Raji (cell line): ENCODE results near the gene STK24.

Experiments used
- POLR2A ChIP-seq: IDR thresholded peaks from 2 replicates; pipeline ENCODE4 v1.6.1; 2011; ENCODE audit warnings: low read depth, low read length, control low read depth; ENCODE audit not compliant: insufficient read depth

STK24 gene

DNA sequence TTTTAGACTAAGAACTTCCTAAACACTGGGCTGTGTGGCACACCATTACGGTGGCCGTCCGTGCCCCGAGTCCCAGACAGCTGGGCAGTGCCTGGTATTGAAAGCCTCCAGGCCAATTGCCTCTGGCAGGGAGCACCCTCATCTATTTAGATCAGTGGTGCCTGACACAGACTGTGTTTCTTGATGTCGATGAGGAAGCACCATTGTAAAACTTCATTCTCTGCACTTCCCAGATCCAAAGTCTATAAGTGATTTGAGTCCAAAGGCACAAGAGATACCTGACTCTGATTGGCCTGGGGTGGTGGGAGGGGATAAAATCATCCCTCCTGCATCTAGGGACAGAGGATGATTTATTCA is 8.5 kb upstream of the STK24 start:
- no peak for TF ChIP-seq POLR2A

DNA sequence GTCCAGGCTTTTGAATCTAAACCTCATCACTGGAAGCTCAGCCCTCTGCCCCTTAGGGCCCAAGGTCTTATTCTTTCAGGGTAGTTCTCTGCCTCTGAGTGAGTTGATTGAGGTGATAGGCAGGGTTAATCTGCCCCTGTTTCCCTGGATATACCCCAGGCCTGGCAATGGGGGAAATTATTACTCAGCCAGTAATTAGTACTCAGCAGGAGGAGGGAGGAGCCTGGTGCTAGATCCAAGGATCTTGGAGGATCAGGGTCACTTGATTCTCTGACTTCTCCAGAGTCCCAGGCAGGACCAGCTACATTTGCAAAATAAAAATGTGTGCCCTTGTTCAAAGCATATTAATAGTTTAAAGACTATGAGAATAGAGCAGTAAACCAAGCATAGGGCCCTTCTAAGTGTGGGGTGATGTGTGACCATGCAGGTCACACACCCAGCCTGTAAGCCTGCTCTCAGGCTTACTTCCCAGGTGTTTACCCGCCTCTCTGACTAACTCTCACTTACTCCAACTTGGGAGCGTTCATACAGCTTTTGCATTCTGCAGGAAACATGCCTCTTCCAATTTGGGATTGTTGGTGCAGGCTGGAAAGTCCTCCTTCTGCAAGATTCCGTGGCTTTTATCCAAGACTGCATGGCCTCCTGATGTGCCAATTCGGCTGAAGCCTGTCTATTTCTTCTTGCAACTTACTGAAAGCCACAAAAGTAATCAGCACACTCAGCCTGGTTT is 7.9 kb upstream of the STK24 start:
- no peak for TF ChIP-seq POLR2A

DNA sequence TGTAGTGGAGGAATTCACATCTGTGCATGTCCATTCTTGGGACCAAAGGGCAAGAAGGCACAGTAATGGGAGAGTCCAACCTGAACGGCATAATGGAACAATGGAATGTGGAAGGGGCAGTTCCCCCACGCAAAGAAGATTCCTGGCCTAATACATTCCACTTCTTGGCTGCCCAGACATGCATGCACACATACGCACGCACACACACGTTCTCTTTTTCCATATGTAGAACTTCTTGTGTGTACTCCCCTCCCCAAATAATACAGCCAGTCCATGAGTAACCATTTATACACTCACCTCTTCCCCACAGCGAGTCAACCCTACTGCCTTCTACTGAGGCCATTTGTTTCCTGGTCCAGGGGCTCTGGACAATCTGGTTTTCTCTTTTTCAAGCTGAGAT is 6.0 kb upstream of the STK24 start:
- no peak for TF ChIP-seq POLR2A

DNA sequence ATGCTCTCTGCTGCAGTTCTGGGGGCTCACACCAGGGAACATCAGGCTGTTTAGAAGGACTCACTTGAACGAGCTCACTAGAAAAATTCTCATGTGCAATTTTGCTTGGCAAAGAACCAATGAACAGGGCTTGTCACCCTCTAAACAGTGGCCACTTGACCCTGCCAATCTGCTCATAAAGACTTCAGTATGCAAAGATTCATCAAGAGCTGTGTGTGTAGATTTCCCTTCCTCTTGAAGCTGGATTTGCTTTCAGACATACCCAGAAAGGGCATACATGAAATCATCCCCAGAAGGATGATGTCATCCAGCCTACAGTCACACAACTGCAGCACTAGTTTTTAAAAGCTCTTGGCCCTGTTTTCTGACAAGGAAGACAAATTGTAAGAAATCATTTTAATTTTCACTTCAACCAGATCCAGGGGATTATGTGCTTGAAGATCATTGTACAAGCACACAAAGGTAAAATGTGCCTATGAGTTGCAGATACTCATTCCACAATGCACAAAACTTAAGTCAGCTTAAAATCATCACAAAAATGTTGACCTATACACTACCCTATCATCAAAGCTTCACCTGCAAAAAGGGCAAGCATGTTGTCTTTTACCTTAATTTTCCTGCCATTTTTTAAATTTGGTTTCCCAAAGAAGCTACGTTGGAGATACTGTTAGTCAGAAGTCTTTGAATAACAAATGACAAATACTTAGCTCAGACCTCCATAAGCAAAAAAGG is 5.2 kb upstream of the STK24 start:
- no peak for TF ChIP-seq POLR2A

DNA sequence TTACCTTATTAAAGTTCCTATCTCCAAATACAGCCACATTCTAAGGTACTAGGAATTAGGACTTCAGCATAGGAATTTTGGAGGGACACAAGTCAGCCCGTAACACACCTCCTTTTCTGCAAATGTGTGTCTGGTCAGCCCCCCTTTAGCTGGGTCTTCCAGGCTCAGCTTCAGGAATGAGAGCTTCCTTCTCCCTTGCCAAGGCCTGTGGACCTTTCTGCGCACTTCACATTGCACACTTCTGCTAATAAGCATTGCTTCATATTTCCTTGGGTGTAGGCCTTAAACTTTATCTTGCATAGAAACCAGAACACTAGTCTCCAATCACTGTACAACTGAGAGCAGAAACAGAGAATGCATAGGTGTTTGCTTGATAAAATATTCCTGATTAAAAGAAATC is 4.5 kb upstream of the STK24 start:
- TF ChIP-seq POLR2A: no peak

DNA sequence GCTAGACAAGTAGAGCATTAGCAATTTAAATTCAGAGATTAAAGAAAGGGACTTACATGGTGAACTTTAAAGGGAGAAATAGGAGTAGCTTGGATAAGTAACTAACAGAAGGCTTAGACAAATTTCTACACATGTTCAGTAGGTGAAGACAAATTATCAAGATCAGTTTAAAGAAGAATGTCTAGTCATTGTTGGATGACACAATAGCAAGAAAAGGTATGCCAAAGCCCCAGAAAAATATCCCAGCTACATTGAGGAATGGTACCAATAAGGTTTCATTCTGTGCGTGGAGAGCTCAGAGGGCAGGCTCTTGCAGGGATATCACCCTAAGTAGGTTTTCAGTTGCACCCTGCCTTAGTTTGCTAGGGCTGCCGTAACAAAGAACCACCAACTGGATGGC is 3.5 kb upstream of the STK24 start:
- no peak for TF ChIP-seq POLR2A

DNA sequence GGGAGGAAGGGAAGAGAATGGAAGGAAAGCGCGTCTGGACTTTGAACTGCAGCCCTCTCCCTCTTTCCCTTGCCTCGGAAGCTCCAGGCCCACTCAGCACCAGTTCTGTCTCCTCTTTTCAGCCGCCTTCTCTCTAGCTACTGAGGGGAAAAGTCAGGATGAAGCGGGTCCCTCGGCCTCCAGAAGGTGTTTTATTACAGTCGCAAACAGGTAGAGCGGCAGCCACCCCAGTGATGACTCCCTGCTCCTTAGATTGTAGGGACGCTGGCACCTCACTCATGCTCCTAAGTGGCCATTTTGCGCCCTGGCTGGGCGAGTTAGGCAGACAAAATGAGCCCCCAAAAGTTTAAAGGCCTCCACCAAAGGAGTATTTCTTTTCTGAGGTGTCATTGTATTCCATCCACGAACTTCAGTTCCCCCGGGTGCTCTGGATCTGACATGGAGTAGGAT is 954 bp upstream of the STK24 start:
- no peak for TF ChIP-seq POLR2A

DNA sequence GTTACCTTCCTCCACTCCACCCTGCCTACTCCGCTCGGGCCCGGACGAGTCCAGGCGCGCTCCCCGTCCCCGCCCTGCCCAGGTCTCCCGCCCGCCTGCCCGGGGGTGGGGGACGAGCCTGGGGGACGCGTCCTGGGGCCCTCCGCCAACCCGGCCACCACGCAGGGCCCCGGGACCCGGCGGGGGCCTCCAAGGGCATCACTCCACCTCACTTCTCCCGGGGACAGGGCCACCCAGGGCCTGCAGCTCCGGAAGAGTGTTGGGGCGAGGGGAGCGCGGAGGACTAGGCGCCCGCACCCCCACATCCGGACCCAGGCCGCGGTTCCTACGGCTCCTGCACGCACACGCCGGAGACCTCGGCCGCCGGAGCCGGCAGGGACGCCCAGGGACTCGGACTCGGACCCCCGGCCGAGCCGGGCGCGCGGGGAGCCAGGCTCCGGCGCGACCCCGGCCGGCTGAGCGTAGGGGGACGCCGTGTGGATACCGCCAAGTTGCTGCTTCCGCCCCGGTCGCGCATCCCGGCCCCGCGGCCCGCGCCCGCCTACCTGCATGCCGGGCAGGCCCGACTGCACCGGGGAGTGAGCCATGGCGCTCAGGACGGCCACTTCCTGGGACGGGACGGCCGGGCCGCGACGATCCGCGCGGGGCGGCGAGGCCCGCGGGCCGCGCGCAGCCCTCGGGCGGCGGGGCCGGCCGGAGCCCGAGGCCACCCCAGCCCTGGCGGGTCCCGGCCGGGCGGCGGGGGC is 534 bp downstream of the STK24 start:
- TF ChIP-seq POLR2A: no peak

DNA sequence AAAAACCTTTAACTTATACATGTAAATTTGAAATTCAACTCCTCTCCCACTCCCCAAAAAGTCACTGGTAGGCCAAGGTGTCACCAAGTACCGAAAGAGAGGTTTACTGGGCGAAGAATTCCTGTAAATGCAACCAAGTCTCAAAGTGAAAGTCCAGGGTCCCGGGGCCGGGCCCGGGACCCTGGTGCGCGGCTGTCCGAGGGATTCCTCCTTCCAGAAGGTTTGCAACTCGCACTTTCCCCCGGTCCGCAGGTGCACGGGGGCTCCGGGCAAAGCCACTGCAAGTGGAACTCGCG is 1.1 kb downstream of the STK24 start:
- no peak for TF ChIP-seq POLR2A

DNA sequence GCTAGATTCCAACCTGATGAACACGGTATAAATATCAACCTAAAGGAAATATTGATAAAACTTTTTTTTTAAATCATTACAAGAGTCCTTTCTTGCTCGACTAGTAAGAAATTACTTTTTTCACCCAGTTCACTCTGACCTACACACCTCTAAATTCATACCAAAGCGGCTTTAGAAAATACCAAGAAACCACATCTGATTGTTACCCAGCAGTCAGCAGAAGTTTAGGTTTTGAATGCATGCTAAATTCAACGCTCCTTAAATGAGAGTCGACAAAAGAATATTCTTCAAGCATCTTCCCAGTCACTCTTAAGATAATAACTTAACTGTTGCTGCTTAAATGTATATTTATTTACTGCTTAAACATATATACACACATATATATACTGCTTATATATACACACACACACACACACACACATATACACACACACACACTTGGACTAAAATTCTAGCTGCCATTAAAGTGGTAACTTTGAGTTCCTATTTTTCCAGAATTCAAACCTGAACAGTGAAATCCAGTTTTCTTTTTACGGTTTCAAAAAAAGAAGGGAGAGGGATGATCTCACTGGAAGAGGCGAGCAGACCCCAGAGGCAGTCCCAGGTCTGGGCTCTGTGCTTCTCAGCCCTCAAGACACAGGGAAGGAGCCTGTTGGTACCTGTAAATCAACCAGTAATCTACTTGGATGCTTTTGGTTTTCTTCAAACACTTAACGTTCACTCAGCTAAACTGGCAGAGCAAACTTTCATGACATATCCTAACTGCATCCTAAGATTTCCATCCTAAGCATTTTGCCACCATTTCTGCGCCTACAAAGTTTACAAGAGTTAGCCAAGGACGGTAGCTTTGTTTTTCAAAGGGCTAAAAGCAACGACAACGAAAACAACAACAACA is 1.7 kb downstream of the STK24 start:
- no peak for TF ChIP-seq POLR2A

DNA sequence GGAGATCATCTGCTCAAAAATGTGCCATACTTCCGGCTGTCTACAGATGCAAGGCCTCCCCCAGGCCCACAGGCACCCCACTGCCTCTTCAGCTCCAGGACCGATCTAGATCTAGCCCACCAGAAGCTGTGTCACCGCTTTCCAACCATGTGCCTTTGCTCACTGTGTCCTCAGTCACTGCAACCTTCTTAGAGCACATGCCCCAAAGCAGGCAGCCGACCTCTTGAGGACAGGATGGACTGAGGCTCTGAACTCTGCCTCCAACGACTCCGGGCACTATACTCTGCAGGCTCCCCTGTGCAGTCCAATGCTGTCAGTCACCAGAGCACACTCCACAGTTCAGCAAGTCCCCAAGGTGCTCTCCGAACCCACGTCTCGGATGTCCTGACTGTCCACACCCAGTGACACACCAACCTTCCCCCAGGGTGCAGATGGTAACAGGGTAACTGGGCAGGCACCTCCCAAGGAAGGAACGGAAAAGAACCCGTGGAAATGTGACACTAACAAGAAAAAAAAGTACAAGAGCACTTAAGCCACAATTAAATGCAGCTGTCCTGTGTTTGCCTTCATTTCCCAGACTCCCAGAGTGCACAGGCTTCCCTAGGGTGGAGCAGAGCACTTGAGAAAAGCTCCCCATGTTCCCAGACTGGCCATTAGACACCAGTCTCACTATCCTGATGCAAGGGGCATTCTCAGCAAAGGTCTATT is 4.8 kb downstream of the STK24 start:
- TF ChIP-seq POLR2A: no peak

DNA sequence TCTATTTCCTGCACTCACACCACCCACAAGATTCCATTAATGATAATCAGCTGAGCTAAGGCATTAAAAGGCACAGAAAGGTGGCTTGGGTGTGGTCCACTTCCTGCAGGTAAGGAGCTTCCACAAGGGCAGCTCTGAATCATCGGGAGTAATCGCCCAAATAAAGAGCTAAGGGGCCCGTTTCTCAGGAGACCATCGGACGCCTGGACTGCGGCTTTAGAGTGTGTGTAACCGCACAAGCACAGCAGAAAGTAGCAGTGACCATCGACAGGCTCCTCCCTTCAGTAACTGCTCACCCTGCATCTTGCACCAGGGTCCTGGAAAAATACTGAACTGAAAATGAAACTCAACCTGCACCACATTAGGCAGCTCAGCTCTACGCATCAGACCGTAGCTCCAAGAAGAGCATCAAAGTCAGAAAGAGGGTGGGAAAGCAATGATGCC is 6.0 kb downstream of the STK24 start:
- TF ChIP-seq POLR2A: peak; percentile 44; the same call in 1 of the 2 replicates

DNA sequence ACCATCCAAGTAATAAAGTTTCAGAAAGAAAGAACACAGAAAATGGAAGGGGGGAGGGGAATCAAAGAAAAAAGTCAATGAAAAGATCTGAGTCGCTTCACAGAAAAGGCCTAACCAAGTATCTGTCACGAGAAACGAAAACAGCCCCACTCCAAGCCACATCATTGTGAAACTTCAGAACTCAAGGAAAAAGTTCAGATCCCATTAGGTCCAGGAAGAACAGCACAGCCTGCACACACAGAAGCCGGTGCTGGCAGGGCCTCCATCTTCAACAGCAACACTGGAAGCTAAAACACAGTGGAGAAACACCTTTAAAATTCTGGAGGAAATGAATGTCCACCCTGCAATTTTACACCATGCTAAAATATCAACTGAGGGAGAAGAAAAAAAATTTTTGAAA is 8.0 kb downstream of the STK24 start:
- TF ChIP-seq POLR2A: no peak

DNA sequence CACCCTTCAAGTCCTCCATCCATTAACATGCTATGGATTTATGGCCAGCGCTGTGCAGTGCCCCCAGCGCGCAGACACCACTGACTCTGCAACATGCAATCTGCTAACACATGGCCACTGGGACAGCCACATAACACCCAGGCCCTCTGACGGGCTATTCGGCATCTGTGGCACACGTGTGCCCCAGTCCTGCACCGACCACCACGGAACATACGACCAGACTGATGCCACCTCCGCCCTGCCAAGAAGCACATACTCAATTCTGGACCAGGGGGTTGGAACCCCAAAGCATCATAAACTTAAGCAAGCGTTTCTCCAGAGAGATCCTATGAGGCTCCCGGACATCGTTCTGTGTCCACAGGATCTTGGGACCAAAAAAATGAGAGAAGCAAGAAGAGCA is 9.8 kb downstream of the STK24 start:
- TF ChIP-seq POLR2A: no peak
